Endothelial cell of umbilical vein (primary cell): ENCODE measurements around the gene INPP5K.

Experiments used
- EZH2 ChIP-seq: IDR thresholded peaks from 2 replicates; pipeline ENCODE4 v1.6.1; 2012; ENCODE audit warnings: borderline replicate concordance, low read depth, mild to moderate bottlenecking, moderate library complexity, low read length, inconsistent platforms; ENCODE audit not compliant: severe bottlenecking
- MYC ChIP-seq: IDR thresholded peaks from one replicate; pipeline ENCODE4 v1.6.1; 2011; ENCODE audit warnings: mild to moderate bottlenecking, low read depth, low read length
- POLR2A ChIP-seq: IDR thresholded peaks from 2 replicates; pipeline ENCODE4 v1.6.1; 2012; ENCODE audit warnings: low read depth, mild to moderate bottlenecking, control low read depth, low read length
- POLR2AphosphoS5 ChIP-seq: IDR thresholded peaks from 2 replicates; pipeline ENCODE4 v1.6.1; 2012; ENCODE audit warnings: low read depth, mild to moderate bottlenecking, control low read depth, low read length, moderate library complexity; ENCODE audit not compliant: insufficient read depth
- TF ChIP-seq, protein P1 (sequence below), 2 donors: IDR thresholded peaks; 1 replicate in 1 of 2; 2 replicates in 1 of 2; pipeline ENCODE4 v1.5.1; 2011; ENCODE audit warnings: low read length in 2 of 2, mild to moderate bottlenecking in 2 of 2, moderate library complexity in 2 of 2, control low read depth in 1 of 2, inconsistent platforms in 1 of 2, low read depth in 1 of 2; ENCODE audit not compliant: insufficient read depth in 1 of 2; ENCODE audit errors: extremely low read depth in 1 of 2
- TF ChIP-seq, protein P2 (sequence below): IDR thresholded peaks from 2 replicates; pipeline ENCODE4 v1.6.1; 2011; ENCODE audit not compliant: insufficient read depth, insufficient read length

DNA sequence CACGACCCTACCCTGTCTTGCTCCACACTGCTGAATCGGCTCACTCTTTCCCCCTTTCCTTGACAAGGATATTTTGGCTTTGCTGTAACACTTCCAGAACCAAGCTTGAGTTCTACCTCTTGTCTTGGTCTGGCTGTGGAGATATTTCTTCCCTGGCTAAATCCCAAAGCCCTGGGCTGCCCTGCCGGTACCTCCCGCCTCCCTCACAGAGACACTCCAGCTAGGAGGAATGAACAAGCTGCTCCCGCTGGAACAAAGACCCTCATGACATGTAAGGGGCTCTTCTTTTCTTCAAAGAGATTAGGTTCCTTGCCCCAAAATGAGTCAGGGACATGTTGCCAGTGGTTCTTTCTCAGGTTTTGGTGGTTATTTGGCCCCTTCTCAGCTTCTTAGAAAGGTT is 10.8 kb downstream of the INPP5K start:
- TF ChIP-seq, protein P1, sequence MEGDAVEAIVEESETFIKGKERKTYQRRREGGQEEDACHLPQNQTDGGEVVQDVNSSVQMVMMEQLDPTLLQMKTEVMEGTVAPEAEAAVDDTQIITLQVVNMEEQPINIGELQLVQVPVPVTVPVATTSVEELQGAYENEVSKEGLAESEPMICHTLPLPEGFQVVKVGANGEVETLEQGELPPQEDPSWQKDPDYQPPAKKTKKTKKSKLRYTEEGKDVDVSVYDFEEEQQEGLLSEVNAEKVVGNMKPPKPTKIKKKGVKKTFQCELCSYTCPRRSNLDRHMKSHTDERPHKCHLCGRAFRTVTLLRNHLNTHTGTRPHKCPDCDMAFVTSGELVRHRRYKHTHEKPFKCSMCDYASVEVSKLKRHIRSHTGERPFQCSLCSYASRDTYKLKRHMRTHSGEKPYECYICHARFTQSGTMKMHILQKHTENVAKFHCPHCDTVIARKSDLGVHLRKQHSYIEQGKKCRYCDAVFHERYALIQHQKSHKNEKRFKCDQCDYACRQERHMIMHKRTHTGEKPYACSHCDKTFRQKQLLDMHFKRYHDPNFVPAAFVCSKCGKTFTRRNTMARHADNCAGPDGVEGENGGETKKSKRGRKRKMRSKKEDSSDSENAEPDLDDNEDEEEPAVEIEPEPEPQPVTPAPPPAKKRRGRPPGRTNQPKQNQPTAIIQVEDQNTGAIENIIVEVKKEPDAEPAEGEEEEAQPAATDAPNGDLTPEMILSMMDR (IDR thresholded peaks at IDR 0.05; ENCODE audit: extremely low read depth in 1 of 2, insufficient read depth in 1 of 2, low read depth in 1 of 2, low read length in 2 of 2) = no peak
- TF ChIP-seq POLR2A (no peak), POLR2AphosphoS5 (no peak), EZH2 (no peak), MYC (no peak)
- TF ChIP-seq, protein P2, sequence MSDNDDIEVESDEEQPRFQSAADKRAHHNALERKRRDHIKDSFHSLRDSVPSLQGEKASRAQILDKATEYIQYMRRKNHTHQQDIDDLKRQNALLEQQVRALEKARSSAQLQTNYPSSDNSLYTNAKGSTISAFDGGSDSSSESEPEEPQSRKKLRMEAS = no peak
